NCI-H1105 treated with DMSO at 0.1 percent for 48 hours (cell line): ENCODE measurements around the gene WNT6.

ENCODE experiments used
- DNase-seq: peaks from one replicate; lab custom pipeline; 2025; lab: John Stamatoyannopoulos, UW

WNT6 gene

GRCh38 chr2:218857371-218858137, 2.1 kb upstream of the WNT6 start:
- peak; percentile 22 for DNase-seq

GRCh38 chr2:218858138-218858445, 1.5 kb upstream of the WNT6 start:
- DNase-seq = no peak

GRCh38 chr2:218858671-218859555, 692 bp upstream of the WNT6 start:
- DNase-seq = no peak

- no peak for DNase-seq
Measured at GRCh38 chr2:218859988-218860831, 605 bp downstream of the WNT6 start.

- DNase-seq = no peak
Measured at GRCh38 chr2:218860950-218861381, 1.4 kb downstream of the WNT6 start.

- DNase-seq = no peak
Measured at GRCh38 chr2:218861645-218862318, 2.2 kb downstream of the WNT6 start.

GRCh38 chr2:218863021-218863520, 3.5 kb downstream of the WNT6 start:
- DNase-seq = no peak

GRCh38 chr2:218865396-218865795, 5.8 kb downstream of the WNT6 start:
- DNase-seq = no peak

GRCh38 chr2:218865999-218866398, 6.4 kb downstream of the WNT6 start:
- no peak for DNase-seq

GRCh38 chr2:218867900-218868299, 8.3 kb downstream of the WNT6 start:
- DNase-seq = no peak

GRCh38 chr2:218869064-218869463, 9.5 kb downstream of the WNT6 start:
- DNase-seq = no peak

- no peak for DNase-seq
Measured at GRCh38 chr2:218870984-218871344, 11.4 kb downstream of the WNT6 start.

GRCh38 chr2:218871345-218872302, 12.0 kb downstream of the WNT6 start:
- DNase-seq = no peak

- no peak for DNase-seq
Measured at GRCh38 chr2:218872645-218873358, 13.2 kb downstream of the WNT6 start.

GRCh38 chr2:218873359-218874194, 14.0 kb downstream of the WNT6 start:
- DNase-seq = no peak

GRCh38 chr2:218875692-218876246, 16.2 kb downstream of the WNT6 start:
- DNase-seq = no peak

- peak; percentile 60 for DNase-seq
Measured at GRCh38 chr2:218876562-218877219, 17.1 kb downstream of the WNT6 start.

- DNase-seq = no peak
Measured at GRCh38 chr2:218877331-218877730, 17.7 kb downstream of the WNT6 start.
